K562 (cell line): ENCODE results near the gene KASH5. TPM values are rescaled to one million over a fixed set of nuclear protein-coding genes. Genes with fewer than 3 reads are reported as not detected.
A peak's percentile ranks its signal among the peaks of the same experiment; 100 is the strongest.

Experiments
- ASH1L ChIP-seq: fragments of 450-650 bp; IDR thresholded peaks from 2 replicates; pipeline ENCODE4 v1.6.1; 2018; ENCODE audit warnings: borderline replicate concordance, mild to moderate bottlenecking, low read depth; ENCODE audit not compliant: partially characterized antibody
- ETV5 ChIP-seq: sonication (generic); formaldehyde crosslinking; IDR thresholded peaks from 2 replicates; pipeline ENCODE4 v1.4.0; 2020; ENCODE audit warnings: low read depth, mild to moderate bottlenecking, missing genetic modification reagents
- FOS ChIP-seq: IDR thresholded peaks from 3 replicates; pipeline ENCODE4 v1.6.1; 2011; ENCODE audit not compliant: insufficient read length; ENCODE audit errors: extremely low read depth
- FOXP4 ChIP-seq: sonication (generic); formaldehyde crosslinking; IDR thresholded peaks from 2 replicates; pipeline ENCODE4 v1.8.0; 2022; ENCODE audit warnings: mild to moderate bottlenecking, missing genetic modification reagents, borderline replicate concordance
- GABPA ChIP-seq: fragments of 200-800 bp; sonication (Bioruptor generic); conservative IDR thresholded peaks from 2 replicates; pipeline ENCODE4 v1.6.1; 2016; ENCODE audit warnings: low read depth, missing genetic modification characterization, missing compliant biosample characterization
- HDAC6 ChIP-seq: IDR thresholded peaks from 2 replicates; pipeline ENCODE4 v1.6.1; 2012; ENCODE audit warnings: low read depth, mild to moderate bottlenecking, control low read depth, inconsistent platforms, low read length, moderate library complexity
- LARP7 ChIP-seq: fragments of 450-650 bp; IDR thresholded peaks from 2 replicates; pipeline ENCODE4 v1.6.1; 2016
- LEF1 ChIP-seq: fragments of 450-650 bp; IDR thresholded peaks from 2 replicates; pipeline ENCODE4 v1.6.1; 2016; ENCODE audit warnings: mild to moderate bottlenecking
- MBD2 ChIP-seq: sonication (generic); IDR thresholded peaks from 2 replicates; pipeline ENCODE4 v1.6.1; 2016; ENCODE audit warnings: low read depth, borderline replicate concordance
- MCM7 ChIP-seq, 2 experiments: fragments of 450-650 bp; IDR thresholded peaks; 2 replicates each; pipeline ENCODE4 v1.6.1; 2016 to 2018
- NR4A1 ChIP-seq, 2 experiments: fragments of 250-450 bp in 1 of 2; fragments of 450-650 bp in 1 of 2; sonication (Bioruptor Pico) in 1 of 2; IDR thresholded peaks; 2 replicates each; pipeline versions ENCODE4 v1.4.0 to v1.6.1; 2016 to 2020; ENCODE audit warnings: mild to moderate bottlenecking in 2 of 2, missing compliant biosample characterization in 1 of 2, missing genetic modification characterization in 1 of 2, moderate library complexity in 1 of 2
- PHB ChIP-seq: fragments of 250-450 bp; sonication (Bioruptor Pico); IDR thresholded peaks from 2 replicates; pipeline ENCODE4 v1.5.0; 2021
- POU5F1 ChIP-seq: fragments of 150-350 bp; IDR thresholded peaks from 2 replicates; pipeline ENCODE4 v1.6.1; 2014; ENCODE audit warnings: borderline replicate concordance, low read length, low read depth, mild to moderate bottlenecking; ENCODE audit not compliant: partially characterized antibody
- SETDB1 ChIP-seq: IDR thresholded peaks from one replicate; pipeline ENCODE4 v1.6.1; 2012; ENCODE audit warnings: low read length, control low read depth, inconsistent platforms
- SMAD4 ChIP-seq: fragments of 250-450 bp; sonication (Bioruptor Pico); conservative IDR thresholded peaks from 2 replicates; pipeline ENCODE4 v1.8.0; 2021; ENCODE audit warnings: inconsistent platforms, mild to moderate bottlenecking, moderate library complexity
- TAF9B ChIP-seq: fragments of 450-650 bp; IDR thresholded peaks from 2 replicates; pipeline ENCODE4 v1.6.1; 2018; ENCODE audit warnings: mild to moderate bottlenecking; ENCODE audit not compliant: partially characterized antibody
- THRA ChIP-seq: fragments of 450-650 bp; IDR thresholded peaks from 2 replicates; pipeline ENCODE4 v1.6.1; 2017; ENCODE audit warnings: mild to moderate bottlenecking, moderate library complexity
- ZBTB43 ChIP-seq: sonication (generic); formaldehyde crosslinking; IDR thresholded peaks from 2 replicates; pipeline ENCODE4 v1.8.0; 2023; ENCODE audit warnings: mild to moderate bottlenecking, missing genetic modification reagents
- ZNF274 ChIP-seq: IDR thresholded peaks from 2 replicates; pipeline ENCODE4 v1.6.1; 2011; ENCODE audit warnings: low read depth, mild to moderate bottlenecking, low read length, moderate library complexity, borderline replicate concordance
- polyA plus RNA-seq, 8 experiments: library from polyadenylated mRNA; depleted of rRNA in 4 of 8; stranded (reverse) in 5 of 8; unstranded in 3 of 8; fragments of >200 nt; fragmentation: Nextera tagmentation in 2 of 8; fragmentation: Illumina TruSeq in 1 of 8; extraction: Ambion mirVana in 2 of 8; extraction: Trizol in 1 of 8; gene quantifications; 2 replicates each; pipeline versions ENCODE4 v1.2.1 to v1.2.3, GENCODE V29; 2011 to 2014; ENCODE audit warnings: inconsistent platforms in 1 of 8, missing spikeins in 1 of 8
- total RNA-seq, 7 experiments: library from RNA; depleted of rRNA in 6 of 7; stranded (reverse); fragments of >200 nt in 6 of 7; fragmentation: Illumina TruSeq in 2 of 7; extraction: Trizol in 2 of 7; gene quantifications; 2 replicates each; pipeline versions ENCODE4 v1.2.1 to v1.2.3, GENCODE V29; 2011 to 2021; ENCODE audit warnings: low replicate concordance in 1 of 7
- TF ChIP-seq, protein P1 (sequence below): fragments of 450-650 bp; formaldehyde crosslinking; IDR thresholded peaks from 2 replicates; pipeline ENCODE4 v1.4.0; 2020; ENCODE audit warnings: mild to moderate bottlenecking, moderate library complexity
- TF ChIP-seq, protein P2 (sequence below), 3 experiments: fragments of 200-800 bp in 1 of 3; sonication (Bioruptor generic) in 1 of 3; sonication (generic) in 1 of 3; formaldehyde crosslinking in 1 of 3; IDR thresholded peaks; 2 replicates each; pipeline versions ENCODE4 v1.6.1 to v1.8.0; 2016 to 2022; ENCODE audit warnings: mild to moderate bottlenecking in 2 of 3, missing compliant biosample characterization in 2 of 3, missing genetic modification characterization in 2 of 3, missing genetic modification reagents in 1 of 3

The KASH5 gene
- total and polyA plus RNA-seq, 9 of the 15 experiments (the other 6 are each of a cell fraction or from before 2014, with no cell fraction given) = 0.07 to 0.84 (median 0.34) TPM; not detected in 1

DNA sequence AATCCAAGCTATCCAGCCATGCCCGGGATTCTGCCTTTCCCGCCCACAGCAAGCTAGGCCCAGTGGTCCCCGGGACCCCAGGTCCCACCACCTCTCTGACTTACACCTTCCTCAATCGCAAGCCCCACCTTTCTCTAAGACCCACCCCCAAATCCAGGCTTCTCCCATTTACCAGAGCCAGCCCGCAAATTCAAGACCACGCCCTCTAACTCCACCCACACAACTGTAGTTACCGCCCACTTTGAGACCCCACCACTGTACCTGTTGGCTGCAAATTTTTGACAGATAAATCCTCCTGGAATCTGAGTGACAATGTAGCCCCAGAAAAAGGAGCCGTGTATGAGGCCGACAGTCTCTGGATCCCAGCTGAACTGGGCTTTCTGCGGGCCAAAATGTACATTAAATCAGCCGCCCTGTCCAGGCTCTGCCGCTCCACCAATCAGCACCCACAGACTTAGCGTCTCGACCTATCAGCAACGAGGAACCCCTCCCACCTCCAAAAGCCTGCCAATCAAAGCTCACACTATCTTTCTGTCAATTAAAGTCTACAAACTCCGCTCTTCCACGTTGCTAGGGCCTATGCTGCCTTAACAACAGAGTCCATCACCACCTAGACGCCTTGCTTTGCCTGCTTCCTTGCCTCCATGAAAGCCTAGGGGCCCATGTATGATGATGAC, 47.0 kb downstream of the KASH5 start (continued):
- no peak for TF ChIP-seq LARP7
- no peak for TF ChIP-seq ZNF274
- no peak for TF ChIP-seq HDAC6
- TF ChIP-seq FOXP4 (CRISPR knock-in tag) = no peak
- TF ChIP-seq, protein P1, sequence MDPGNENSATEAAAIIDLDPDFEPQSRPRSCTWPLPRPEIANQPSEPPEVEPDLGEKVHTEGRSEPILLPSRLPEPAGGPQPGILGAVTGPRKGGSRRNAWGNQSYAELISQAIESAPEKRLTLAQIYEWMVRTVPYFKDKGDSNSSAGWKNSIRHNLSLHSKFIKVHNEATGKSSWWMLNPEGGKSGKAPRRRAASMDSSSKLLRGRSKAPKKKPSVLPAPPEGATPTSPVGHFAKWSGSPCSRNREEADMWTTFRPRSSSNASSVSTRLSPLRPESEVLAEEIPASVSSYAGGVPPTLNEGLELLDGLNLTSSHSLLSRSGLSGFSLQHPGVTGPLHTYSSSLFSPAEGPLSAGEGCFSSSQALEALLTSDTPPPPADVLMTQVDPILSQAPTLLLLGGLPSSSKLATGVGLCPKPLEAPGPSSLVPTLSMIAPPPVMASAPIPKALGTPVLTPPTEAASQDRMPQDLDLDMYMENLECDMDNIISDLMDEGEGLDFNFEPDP (CRISPR knock-in tag) = no peak
- no peak for TF ChIP-seq NR4A1 (CRISPR knock-in tag; IDR thresholded peaks at IDR 0.05)
- TF ChIP-seq NR4A1 (tag; IDR thresholded peaks at IDR 0.05) = no peak
- TF ChIP-seq FOS = peak; percentile 79
- TF ChIP-seq GABPA (tag) = no peak
- TF ChIP-seq THRA = no peak
- TF ChIP-seq POU5F1 = no peak
- no peak for TF ChIP-seq MCM7 (IDR thresholded peaks at IDR 0.05)
- TF ChIP-seq, protein P2, sequence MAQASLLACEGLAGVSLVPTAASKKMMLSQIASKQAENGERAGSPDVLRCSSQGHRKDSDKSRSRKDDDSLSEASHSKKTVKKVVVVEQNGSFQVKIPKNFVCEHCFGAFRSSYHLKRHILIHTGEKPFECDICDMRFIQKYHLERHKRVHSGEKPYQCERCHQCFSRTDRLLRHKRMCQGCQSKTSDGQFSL (CRISPR knock-in tag; IDR thresholded peaks at IDR 0.05) = no peak
- TF ChIP-seq, protein P2 (tag; IDR thresholded peaks at IDR 0.05) = no peak
- TF ChIP-seq ZBTB43 (CRISPR knock-in tag) = no peak
- no peak for TF ChIP-seq SETDB1
- no peak for TF ChIP-seq LEF1
- TF ChIP-seq TAF9B = no peak
- peak; percentile 78 for TF ChIP-seq ASH1L
- TF ChIP-seq PHB = no peak
- no peak for TF ChIP-seq MBD2
- no peak for TF ChIP-seq ETV5 (CRISPR knock-in tag)
- TF ChIP-seq SMAD4 (CRISPR knock-in tag) = no peak
